IPS-NIHi7 (cell line): ENCODE results near the gene IFT80.
A peak's percentile ranks its signal among the peaks of the same experiment; 100 is the strongest.

Experiments
- DNase-seq: peaks from one replicate; pipeline ENCODE4 v3.0.0; 2012; ENCODE audit warnings: mixed read lengths; ENCODE audit errors: extremely low spot score

The IFT80 gene

GRCh38 chr3:160400702-160401150 is 1.7 kb upstream of the IFT80 start:
- DNase-seq = peak; percentile 16

GRCh38 chr3:160400030-160400701 is 1.1 kb upstream of the IFT80 start:
- peak; percentile 15 for DNase-seq

GRCh38 chr3:160398820-160399124 is 253 bp downstream of the IFT80 start:
- no peak for DNase-seq

GRCh38 chr3:160395297-160395696 is 3.7 kb downstream of the IFT80 start:
- DNase-seq = no peak

GRCh38 chr3:160394009-160394392 is 5.0 kb downstream of the IFT80 start:
- no peak for DNase-seq

- DNase-seq = no peak
These were observed 5.5 kb downstream of the IFT80 start for GRCh38 chr3:160393346-160394008.

- DNase-seq = no peak
These were observed 6.2 kb downstream of the IFT80 start for GRCh38 chr3:160392798-160393197.

- DNase-seq = no peak
These were observed 8.4 kb downstream of the IFT80 start for GRCh38 chr3:160390565-160391138.

GRCh38 chr3:160384639-160385318 is 14.2 kb downstream of the IFT80 start:
- DNase-seq = peak; percentile 13

GRCh38 chr3:160381470-160381869 is 17.6 kb downstream of the IFT80 start:
- no peak for DNase-seq

- peak; percentile 18 for DNase-seq
These were observed 19.3 kb downstream of the IFT80 start for GRCh38 chr3:160379628-160380214.

GRCh38 chr3:160378331-160379109 is 20.5 kb downstream of the IFT80 start:
- DNase-seq = no peak

- DNase-seq = no peak
These were observed 22.3 kb downstream of the IFT80 start for GRCh38 chr3:160376681-160377080.

GRCh38 chr3:160374925-160375324 is 24.1 kb downstream of the IFT80 start:
- DNase-seq = no peak

GRCh38 chr3:160374472-160374871 is 24.6 kb downstream of the IFT80 start:
- no peak for DNase-seq

GRCh38 chr3:160373655-160374054 is 25.4 kb downstream of the IFT80 start:
- no peak for DNase-seq

GRCh38 chr3:160372780-160373179 is 26.2 kb downstream of the IFT80 start:
- DNase-seq = no peak

GRCh38 chr3:160370987-160371857 is 27.8 kb downstream of the IFT80 start:
- DNase-seq = no peak

- DNase-seq = no peak
These were observed 29.2 kb downstream of the IFT80 start for GRCh38 chr3:160369784-160370183.

- DNase-seq = no peak
These were observed 30.2 kb downstream of the IFT80 start for GRCh38 chr3:160368804-160369203.
